Measurements from ENCODE around the gene FUNDC2. TPM values are rescaled to one million over a fixed set of nuclear protein-coding genes. Genes with fewer than 3 reads are reported as not detected.
A peak's percentile ranks its signal among the peaks of the same experiment; 100 is the strongest.

FUNDC2 gene
- total and polyA plus RNA-seq, 10 of the 15 experiments (the other 5 are each of a cell fraction or from before 2014, with no cell fraction given) = 70.5 to 353 (median 165) TPM

GRCh38 chrX:155086961-155087735 is 60.5 kb downstream of the FUNDC2 start:
- ATAC-seq = no peak
- intact Hi-C loops (cut with micrococcal nuclease; ENCODE audit: unreplicated experiment) (loop anchor here (1.0 to 10.0 kb wide), 2 partner anchors 106 to 172 kb away; no protein-coding TSS in a partner anchor), in situ Hi-C loops (cut with MboI) (no loop called here)
- Histone ChIP-seq H3K9me3 (replicated peaks; ENCODE audit: control insufficient read depth, insufficient read depth, low read length) (no peaks in the 10 kb centered on the region), H3K79me2 (ENCODE audit: control insufficient read depth, insufficient read depth, low read length) (no peaks in the 10 kb centered on the region), H3K27ac (ENCODE audit: control insufficient read depth, insufficient read depth) (no peak overlapping the region), H3K4me3 (no peak overlapping the region), H3K27me3 (replicated peaks in 1 of 2; ENCODE audit: control insufficient read depth in 2 of 2, insufficient read depth in 2 of 2, low read length in 1 of 2) (no peaks in the 10 kb centered on the region), H4K20me1 (ENCODE audit: control insufficient read depth, insufficient read depth) (no peaks in the 10 kb centered on the region), H3K4me2 (ENCODE audit: control insufficient read depth, insufficient read depth) (no peak overlapping the region), H3K9ac (ENCODE audit: control insufficient read depth, insufficient read depth, low read length) (no peak overlapping the region), H2AFZ (ENCODE audit: control insufficient read depth, low read depth, low read length) (no peak overlapping the region), H3K36me3 (ENCODE audit: control insufficient read depth in 2 of 2, insufficient read depth in 2 of 2, low read length in 1 of 2) (peaks cover 0 to 2% of the 10 kb centered on the region in 2 experiments; a peak in 1 of 4 replicates), H3K4me1 (ENCODE audit: control insufficient read depth, insufficient read depth, low read length) (no peaks in the 10 kb centered on the region)
- ChIA-PET SMC1A (ENCODE audit: uncharacterized antibody, unreplicated experiment) (interaction anchor here (1.5 kb wide), 1 partner anchor 170 kb away, joined by 4 read pairs; no protein-coding TSS in a partner anchor), CTCF (interaction anchor here (0.6 to 3.0 kb wide), 11 partner anchors 11 to 170 kb away, joined by 3 to 10 read pairs (median 4); no protein-coding TSS in a partner anchor), RAD21 (ENCODE audit: unreplicated experiment) (interaction anchor here (1.2 kb wide), 1 partner anchor 101 kb away, joined by 3 read pairs; no protein-coding TSS in a partner anchor), POLR2A (no interaction called here)
- BruUV-seq (replicated peaks) = no TSS peak
- FAIRE-seq = peak; percentile 7
- whole genome bisulfite sequencing (ENCODE audit: insufficient coverage, insufficient replicate concordance, low lambda C conversion rate, missing lambda C conversion rate) = 77% methylated on average over 23 of the region's 26 CpGs
- no peak for DNase-seq (ENCODE audit: low read depth, low spot score)
- TF ChIP-seq CTCF (IDR thresholded peaks at IDR 0.05 in 2 of 3, conservative IDR thresholded peaks at IDR 0.05 in 1 of 3; ENCODE audit: control insufficient read depth in 2 of 3, extremely low read depth in 1 of 3, insufficient read depth in 1 of 3, low read depth in 3 of 3, low read length in 3 of 3) (no peak), BCL3 (IDR thresholded peaks at IDR 0.05; ENCODE audit: borderline replicate concordance, insufficient read depth, low read depth, low read length, poor library complexity, severe bottlenecking) (no peak), SREBF2 (IDR thresholded peaks at IDR 0.05; ENCODE audit: low read length) (no peak), SKIL (IDR thresholded peaks at IDR 0.05; ENCODE audit: low read depth, poor library complexity, severe bottlenecking) (no peak), MAX (IDR thresholded peaks at IDR 0.05; ENCODE audit: low read depth, low read length) (no peak), ASH2L (IDR thresholded peaks at IDR 0.05; ENCODE audit: borderline replicate concordance, low read depth) (no peak), CEBPB (IDR thresholded peaks at IDR 0.05; ENCODE audit: borderline replicate concordance in 1 of 2, low read depth in 2 of 2, low read length in 2 of 2) (no peak), YY1 (IDR thresholded peaks at IDR 0.05; ENCODE audit: low read depth, low read length) (no peak), POLR2AphosphoS5 (IDR thresholded peaks at IDR 0.05; ENCODE audit: low read length) (no peak), ZNF24 (IDR thresholded peaks at IDR 0.05) (no peak), TARDBP (IDR thresholded peaks at IDR 0.05; ENCODE audit: borderline replicate concordance) (no peak), USF1 (IDR thresholded peaks at IDR 0.05; ENCODE audit: borderline replicate concordance, extremely low read length, insufficient read depth, low read depth, low read length) (no peak), RFX5 (IDR thresholded peaks at IDR 0.05; ENCODE audit: low read depth, low read length) (no peak), SP1 (IDR thresholded peaks at IDR 0.05; ENCODE audit: low read depth, low read length) (no peak), TCF7 (IDR thresholded peaks at IDR 0.05; ENCODE audit: borderline replicate concordance) (no peak)
